ENCODE data around the gene CYP27C1. TPM values are rescaled to one million over a fixed set of nuclear protein-coding genes. Genes with fewer than 3 reads are reported as not detected.

Gene CYP27C1, protein sequence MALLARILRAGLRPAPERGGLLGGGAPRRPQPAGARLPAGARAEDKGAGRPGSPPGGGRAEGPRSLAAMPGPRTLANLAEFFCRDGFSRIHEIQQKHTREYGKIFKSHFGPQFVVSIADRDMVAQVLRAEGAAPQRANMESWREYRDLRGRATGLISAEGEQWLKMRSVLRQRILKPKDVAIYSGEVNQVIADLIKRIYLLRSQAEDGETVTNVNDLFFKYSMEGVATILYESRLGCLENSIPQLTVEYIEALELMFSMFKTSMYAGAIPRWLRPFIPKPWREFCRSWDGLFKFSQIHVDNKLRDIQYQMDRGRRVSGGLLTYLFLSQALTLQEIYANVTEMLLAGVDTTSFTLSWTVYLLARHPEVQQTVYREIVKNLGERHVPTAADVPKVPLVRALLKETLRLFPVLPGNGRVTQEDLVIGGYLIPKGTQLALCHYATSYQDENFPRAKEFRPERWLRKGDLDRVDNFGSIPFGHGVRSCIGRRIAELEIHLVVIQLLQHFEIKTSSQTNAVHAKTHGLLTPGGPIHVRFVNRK
- under 0.01 and 0.13 TPM in 2 replicates for total RNA-seq

DNA sequence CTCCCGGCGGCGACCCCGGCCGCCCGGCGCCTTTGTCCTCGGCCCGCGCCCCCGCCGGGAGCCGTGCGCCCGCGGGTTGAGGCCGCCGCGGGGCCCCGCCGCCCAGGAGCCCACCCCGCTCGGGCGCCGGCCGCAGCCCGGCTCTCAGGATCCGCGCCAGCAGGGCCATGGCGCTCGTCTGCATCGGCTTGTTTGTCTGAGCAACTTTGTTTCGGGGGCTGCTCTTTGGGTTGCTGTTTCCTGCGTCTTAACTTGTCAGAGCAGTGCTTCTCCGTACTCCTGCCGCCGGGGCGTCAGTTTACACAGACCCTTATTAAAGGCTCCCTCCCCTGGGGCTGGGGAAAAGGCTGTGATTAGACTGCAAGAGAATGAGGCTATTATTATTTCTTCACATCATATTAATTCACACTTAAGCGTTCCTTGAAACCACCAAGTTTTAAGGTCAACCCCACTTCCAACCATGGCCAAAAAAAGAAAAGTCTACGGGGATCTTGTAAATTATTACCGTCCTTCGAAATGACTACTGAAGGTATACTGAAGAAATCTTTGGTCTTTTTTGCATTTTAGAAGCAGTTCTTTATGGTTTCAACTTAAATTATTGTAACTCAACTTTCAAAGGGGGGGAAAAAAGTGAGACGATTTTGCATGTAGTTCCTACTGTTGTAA is at the start of gene CYP27C1:
Gene CYP27C1, minus strand, starts transcription at position 198 of the 666 bp plus-strand sequence. Its CDS starts 29 bp downstream, at position 169.

Other genes starting within 250 kb of the CYP27C1 start
- gene BIN1, start 113.1 kb downstream of the CYP27C1 start, total RNA-seq = 27.4 and 36.8 TPM in 2 replicates
- 36.4 and 40.7 TPM in 2 replicates for gene ERCC3, start 73.8 kb upstream of the CYP27C1 start, total RNA-seq
- gene MAP3K2, start 167.7 kb upstream of the CYP27C1 start, total RNA-seq = 54.9 and 68.5 TPM in 2 replicates
- 0.26 TPM in 1 of 2 replicates, not detected in the other for gene PROC, start 198.1 kb upstream of the CYP27C1 start, total RNA-seq

All from smooth muscle cell of the pulmonary artery (primary cell).